ENCODE results near the gene RNF167. TPM values are rescaled to one million over a fixed set of nuclear protein-coding genes. Genes with fewer than 3 reads are reported as not detected.
"Not testable (repeated sequence)": the region's sequence is repeated elsewhere in the genome, so short reads cannot be mapped to it uniquely, and the experiment has no call there.

Gene RNF167
- total RNA-seq, 1 donor from 2014 or later, result 106 TPM

DNA sequence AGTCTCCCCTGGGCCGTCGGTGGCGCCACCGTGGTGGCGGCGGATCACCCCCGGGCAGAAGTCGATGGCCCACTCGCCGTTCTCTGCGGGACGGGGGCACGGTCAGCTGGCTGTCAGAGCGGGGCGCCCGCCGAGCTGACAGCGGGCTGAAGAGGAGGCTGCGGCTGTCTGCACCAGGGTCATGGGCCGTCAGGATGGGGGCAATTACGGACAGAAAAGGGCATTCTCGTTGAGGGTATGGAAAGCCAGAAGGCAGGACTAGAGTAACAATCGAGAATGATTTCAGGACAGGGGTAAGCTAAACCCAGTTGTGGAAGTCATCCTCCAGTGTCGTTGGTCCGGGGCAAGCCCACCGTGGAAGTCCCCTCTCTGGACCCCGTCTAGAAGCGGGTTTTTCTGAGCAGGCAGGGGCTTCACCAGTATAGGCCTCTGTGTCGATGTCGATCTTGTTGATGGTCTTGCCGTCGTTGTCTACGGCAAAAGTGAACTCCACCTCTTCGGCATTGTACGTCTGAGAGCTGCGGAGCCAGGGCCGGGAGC is 38.9 kb upstream of the RNF167 start:
- Mint-ChIP-seq H3K4me1 (ENCODE audit: low read depth) (peaks cover 8% of the 10 kb centered on the region), H3K27ac (no peak overlapping the region), H3K36me3 (ENCODE audit: insufficient read depth) (peaks cover 2% of the 10 kb centered on the region), H3K4me3 (ENCODE audit: low read depth) (no peak overlapping the region), H3K27me3 (peaks cover 26% of the 10 kb centered on the region), H3K9me3 (ENCODE audit: low read depth) (no peaks in the 10 kb centered on the region)
- no peak for DNase-seq (ENCODE audit: low spot score, unreplicated experiment)
- TF ChIP-seq, protein P1, sequence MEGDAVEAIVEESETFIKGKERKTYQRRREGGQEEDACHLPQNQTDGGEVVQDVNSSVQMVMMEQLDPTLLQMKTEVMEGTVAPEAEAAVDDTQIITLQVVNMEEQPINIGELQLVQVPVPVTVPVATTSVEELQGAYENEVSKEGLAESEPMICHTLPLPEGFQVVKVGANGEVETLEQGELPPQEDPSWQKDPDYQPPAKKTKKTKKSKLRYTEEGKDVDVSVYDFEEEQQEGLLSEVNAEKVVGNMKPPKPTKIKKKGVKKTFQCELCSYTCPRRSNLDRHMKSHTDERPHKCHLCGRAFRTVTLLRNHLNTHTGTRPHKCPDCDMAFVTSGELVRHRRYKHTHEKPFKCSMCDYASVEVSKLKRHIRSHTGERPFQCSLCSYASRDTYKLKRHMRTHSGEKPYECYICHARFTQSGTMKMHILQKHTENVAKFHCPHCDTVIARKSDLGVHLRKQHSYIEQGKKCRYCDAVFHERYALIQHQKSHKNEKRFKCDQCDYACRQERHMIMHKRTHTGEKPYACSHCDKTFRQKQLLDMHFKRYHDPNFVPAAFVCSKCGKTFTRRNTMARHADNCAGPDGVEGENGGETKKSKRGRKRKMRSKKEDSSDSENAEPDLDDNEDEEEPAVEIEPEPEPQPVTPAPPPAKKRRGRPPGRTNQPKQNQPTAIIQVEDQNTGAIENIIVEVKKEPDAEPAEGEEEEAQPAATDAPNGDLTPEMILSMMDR (IDR thresholded peaks at IDR 0.05; ENCODE audit: unreplicated experiment), result no peak

- no peak for DNase-seq (ENCODE audit: low spot score, unreplicated experiment)
- Mint-ChIP-seq H3K4me3 (ENCODE audit: low read depth) (no peak overlapping the region), H3K27ac (no peak overlapping the region), H3K9me3 (ENCODE audit: low read depth) (no peaks in the 10 kb centered on the region), H3K36me3 (ENCODE audit: insufficient read depth) (peaks cover 1% of the 10 kb centered on the region), H3K27me3 (peaks cover 27% of the 10 kb centered on the region), H3K4me1 (ENCODE audit: low read depth) (peaks cover 8% of the 10 kb centered on the region)
- TF ChIP-seq, protein P1 (IDR thresholded peaks at IDR 0.05; ENCODE audit: unreplicated experiment), result no peak
Observed at GRCh38 chr17:4901648-4902344, 38.3 kb upstream of the RNF167 start.

DNA sequence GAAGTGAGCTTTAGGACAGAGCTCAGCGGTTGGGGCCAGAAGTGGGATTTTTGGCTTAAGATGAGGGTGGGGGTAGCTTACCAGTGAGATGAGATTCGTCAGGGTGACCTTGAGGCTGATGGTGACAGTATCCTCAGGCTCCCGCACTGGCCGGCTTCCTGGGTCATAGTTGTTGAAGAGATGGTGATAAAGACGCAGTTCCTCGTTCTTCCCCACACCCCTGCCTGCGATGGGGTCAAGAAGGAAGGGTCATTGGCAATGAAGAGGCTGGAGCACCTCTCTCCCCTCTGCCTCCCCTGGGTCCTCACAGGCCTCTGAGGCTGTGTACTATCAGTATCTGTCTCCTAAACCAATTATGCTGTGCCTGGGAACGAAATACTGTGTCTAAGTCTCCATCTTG is 37.5 kb upstream of the RNF167 start:
- H3K36me3 Mint-ChIP-seq (ENCODE audit: insufficient read depth), result peaks cover 1% of the 10 kb centered on the region
- DNase-seq (ENCODE audit: low spot score, unreplicated experiment), result no peak
- H3K9me3 Mint-ChIP-seq (ENCODE audit: low read depth), result no peaks in the 10 kb centered on the region
- H3K4me3 Mint-ChIP-seq (ENCODE audit: low read depth), result no peak overlapping the region
- H3K27ac Mint-ChIP-seq, result no peak overlapping the region
- H3K27me3 Mint-ChIP-seq, result peaks cover 30% of the 10 kb centered on the region
- TF ChIP-seq, protein P1 (IDR thresholded peaks at IDR 0.05; ENCODE audit: unreplicated experiment), result no peak
- peaks cover 8% of the 10 kb centered on the region for H3K4me1 Mint-ChIP-seq (ENCODE audit: low read depth)

GRCh38 chr17:4903051-4903818 is 36.8 kb upstream of the RNF167 start, which contains the start of gene CHRNE:
Gene CHRNE (minus strand): TSS chr17:4903098. CDS start chr17:4903063, 35 bp downstream.
- Mint-ChIP-seq H3K9me3 (ENCODE audit: low read depth) (no peaks in the 10 kb centered on the region), H3K4me3 (ENCODE audit: low read depth) (no peak within 1 kb of the TSS), H3K36me3 (ENCODE audit: insufficient read depth) (peaks cover 1% of the 10 kb centered on the region), H3K27me3 (peaks cover 30% of the 10 kb centered on the region), H3K4me1 (ENCODE audit: low read depth) (peaks cover 8% of the 10 kb centered on the region), H3K27ac (peak within 1 kb of the TSS; percentile 32)
- DNase-seq (ENCODE audit: low spot score, unreplicated experiment), result peak; percentile 63
- TF ChIP-seq, protein P1 (IDR thresholded peaks at IDR 0.05; ENCODE audit: unreplicated experiment), result peak; percentile 75

GRCh38 chr17:4906642-4907041 is 33.4 kb upstream of the RNF167 start:
- H3K36me3 Mint-ChIP-seq (ENCODE audit: insufficient read depth); H3K4me3 Mint-ChIP-seq (ENCODE audit: low read depth); H3K27ac Mint-ChIP-seq; DNase-seq (ENCODE audit: low spot score, unreplicated experiment); H3K4me1 Mint-ChIP-seq (ENCODE audit: low read depth); H3K9me3 Mint-ChIP-seq (ENCODE audit: low read depth): not testable (repeated sequence)
- H3K27me3 Mint-ChIP-seq, result peaks cover 20% of the 10 kb centered on the region

Measured in progenitor cell of endocrine pancreas (in vitro differentiated cells).